OCI-LY7 (cell line): ENCODE results near the gene SPECC1. TPM values are rescaled to one million over a fixed set of nuclear protein-coding genes. Genes with fewer than 3 reads are reported as not detected.

Source experiments
- BruUV-seq: library from RNA; stranded (reverse); fragments of 400-500 nt; replicated peaks from 2 replicates; lab custom pipeline; 2021; lab: Mats Ljungman, UMichigan
- CTCF ChIA-PET: fragments of 300-600 bp; sonication (Branson Sonifier 250); formaldehyde crosslinking; loops from one replicate; lab custom pipeline; 2022; ENCODE audit warnings: antibody characterized with exemption; ENCODE audit not compliant: unreplicated experiment; lab: Charles Lee
- POLR2A ChIA-PET: fragments of 300-600 bp; sonication (Branson Sonifier 250); formaldehyde crosslinking; loops from one replicate; lab custom pipeline; 2022; ENCODE audit warnings: antibody characterized with exemption; lab: Charles Lee
- DNase-seq: peaks from one replicate; pipeline ENCODE4 v3.0.0-alpha.2; 2015; ENCODE audit warnings: low spot score
- H2AFZ ChIP-seq: fragments of 200-600 bp; sonication (generic), shearing (Covaris generic); 2 replicates; pipeline ENCODE4 v1.6.1; 2014; ENCODE audit warnings: mild to moderate bottlenecking, antibody characterized with exemption, low read length, moderate library complexity
- H3K27ac ChIP-seq: fragments of 200-600 bp; sonication (generic); 2 replicates; pipeline ENCODE4 v1.5.1; 2014; ENCODE audit warnings: mixed run types, low read depth, mild to moderate bottlenecking, moderate library complexity, low read length, inconsistent platforms; ENCODE audit not compliant: poor library complexity, severe bottlenecking
- H3K36me3 ChIP-seq: fragments of 200-600 bp; sonication (generic); 2 replicates; pipeline ENCODE4 v1.6.1; 2014; ENCODE audit warnings: mild to moderate bottlenecking, antibody characterized with exemption, low read length, moderate library complexity, mixed read lengths; ENCODE audit not compliant: insufficient read depth
- H3K4me1 ChIP-seq: fragments of 200-600 bp; sonication (generic); 2 replicates; pipeline ENCODE4 v1.5.1; 2014; ENCODE audit warnings: mild to moderate bottlenecking, low read length; ENCODE audit not compliant: insufficient read depth, poor library complexity, severe bottlenecking
- H3K4me2 ChIP-seq: fragments of 200-600 bp; sonication (generic); 2 replicates; pipeline ENCODE4 v1.6.1; 2014; ENCODE audit warnings: mild to moderate bottlenecking, low read length
- H3K4me3 ChIP-seq: fragments of 200-600 bp; sonication (generic); 2 replicates; pipeline ENCODE4 v1.5.1; 2014; ENCODE audit warnings: mild to moderate bottlenecking, low read depth, low read length; ENCODE audit not compliant: poor library complexity, severe bottlenecking
- H3K79me2 ChIP-seq: fragments of 200-600 bp; sonication (generic); 2 replicates; pipeline ENCODE4 v1.6.1; 2016; ENCODE audit warnings: low read depth, mild to moderate bottlenecking, low read length, moderate library complexity, mixed read lengths; ENCODE audit not compliant: insufficient read depth
- H3K9me2 ChIP-seq: fragments of 200-600 bp; sonication (generic); 2 replicates; pipeline ENCODE4 v1.6.1; 2016; ENCODE audit warnings: mild to moderate bottlenecking, low read length, mixed read lengths; ENCODE audit not compliant: insufficient read depth
- H3K9me3 ChIP-seq: fragments of 200-600 bp; sonication (generic); 2 replicates; pipeline ENCODE4 v1.6.1; 2014; ENCODE audit warnings: mild to moderate bottlenecking, mixed run types, low read length, mixed read lengths
- H4K20me1 ChIP-seq: fragments of 200-600 bp; sonication (generic); 2 replicates; pipeline ENCODE4 v1.6.1; 2014; ENCODE audit warnings: mild to moderate bottlenecking, antibody characterized with exemption, low read length, moderate library complexity, mixed read lengths; ENCODE audit not compliant: insufficient read depth
- EZH2phosphoT487 ChIP-seq: fragments of 200-600 bp; sonication (generic); IDR thresholded peaks from 2 replicates; pipeline ENCODE4 v1.6.1; 2018; ENCODE audit warnings: low read depth, borderline replicate concordance, mild to moderate bottlenecking, mixed run types, antibody characterized with exemption, low read length, moderate library complexity, mixed read lengths
- intact Hi-C: fragments of 100-400 bp; cut with micrococcal nuclease; formaldehyde crosslinking; loops from one replicate; pipeline ENCODE4 v1.10.0; 2022; ENCODE audit not compliant: unreplicated experiment
- total RNA-seq, 2 experiments: library from RNA; depleted of rRNA in 1 of 2; stranded (reverse); fragments of >200 nt in 1 of 2; shearing (Covaris generic) in 1 of 2; gene quantifications; 2 replicates each; pipeline ENCODE4 v1.2.3, GENCODE V29; 2014 to 2022
- TF ChIP-seq, protein P1 (sequence below): fragments of 200-600 bp; sonication (generic); conservative IDR thresholded peaks from 2 replicates; pipeline ENCODE4 v1.5.1; 2014; ENCODE audit warnings: mild to moderate bottlenecking, antibody characterized with exemption, low read length, moderate library complexity, mixed read lengths

Gene SPECC1
- total RNA-seq, 2 experiments from 2014 or later, result 0.47 to 2.8 TPM

GRCh38 chr17:20123209-20123608 lies 114.0 kb downstream of the SPECC1 start:
- intact Hi-C loops, result no loop called here
- DNase-seq, result no peak
- Histone ChIP-seq H3K9me3 (no peaks in the 10 kb centered on the region), H3K9me2 (no peaks in the 10 kb centered on the region), H3K4me1 (no peaks in the 10 kb centered on the region), H3K4me2 (no peak overlapping the region), H3K4me3 (no peak overlapping the region), H3K79me2 (no peaks in the 10 kb centered on the region), H3K27ac (no peak overlapping the region), H2AFZ (no peak overlapping the region), H4K20me1 (no peaks in the 10 kb centered on the region), H3K36me3 (no peaks in the 10 kb centered on the region)
- ChIA-PET CTCF (no interaction called here), POLR2A (no interaction called here)
- BruUV-seq, result no TSS peak
- TF ChIP-seq, protein P1, sequence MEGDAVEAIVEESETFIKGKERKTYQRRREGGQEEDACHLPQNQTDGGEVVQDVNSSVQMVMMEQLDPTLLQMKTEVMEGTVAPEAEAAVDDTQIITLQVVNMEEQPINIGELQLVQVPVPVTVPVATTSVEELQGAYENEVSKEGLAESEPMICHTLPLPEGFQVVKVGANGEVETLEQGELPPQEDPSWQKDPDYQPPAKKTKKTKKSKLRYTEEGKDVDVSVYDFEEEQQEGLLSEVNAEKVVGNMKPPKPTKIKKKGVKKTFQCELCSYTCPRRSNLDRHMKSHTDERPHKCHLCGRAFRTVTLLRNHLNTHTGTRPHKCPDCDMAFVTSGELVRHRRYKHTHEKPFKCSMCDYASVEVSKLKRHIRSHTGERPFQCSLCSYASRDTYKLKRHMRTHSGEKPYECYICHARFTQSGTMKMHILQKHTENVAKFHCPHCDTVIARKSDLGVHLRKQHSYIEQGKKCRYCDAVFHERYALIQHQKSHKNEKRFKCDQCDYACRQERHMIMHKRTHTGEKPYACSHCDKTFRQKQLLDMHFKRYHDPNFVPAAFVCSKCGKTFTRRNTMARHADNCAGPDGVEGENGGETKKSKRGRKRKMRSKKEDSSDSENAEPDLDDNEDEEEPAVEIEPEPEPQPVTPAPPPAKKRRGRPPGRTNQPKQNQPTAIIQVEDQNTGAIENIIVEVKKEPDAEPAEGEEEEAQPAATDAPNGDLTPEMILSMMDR, result no peak
- no peak for TF ChIP-seq EZH2phosphoT487

GRCh38 chr17:20125724-20126123 lies 116.6 kb downstream of the SPECC1 start:
- Histone ChIP-seq H3K79me2 (no peaks in the 10 kb centered on the region), H2AFZ (no peak overlapping the region), H3K27ac (no peak overlapping the region), H3K9me3 (no peaks in the 10 kb centered on the region), H4K20me1 (no peaks in the 10 kb centered on the region), H3K36me3 (no peaks in the 10 kb centered on the region), H3K4me3 (no peak overlapping the region), H3K4me2 (no peak overlapping the region), H3K9me2 (no peaks in the 10 kb centered on the region), H3K4me1 (no peaks in the 10 kb centered on the region)
- no TSS peak for BruUV-seq
- no peak for DNase-seq
- POLR2A ChIA-PET, result no interaction called here
- TF ChIP-seq, protein P1, result no peak
- TF ChIP-seq EZH2phosphoT487, result no peak
- CTCF ChIA-PET, result no interaction called here
- intact Hi-C loops, result no loop called here

DNA sequence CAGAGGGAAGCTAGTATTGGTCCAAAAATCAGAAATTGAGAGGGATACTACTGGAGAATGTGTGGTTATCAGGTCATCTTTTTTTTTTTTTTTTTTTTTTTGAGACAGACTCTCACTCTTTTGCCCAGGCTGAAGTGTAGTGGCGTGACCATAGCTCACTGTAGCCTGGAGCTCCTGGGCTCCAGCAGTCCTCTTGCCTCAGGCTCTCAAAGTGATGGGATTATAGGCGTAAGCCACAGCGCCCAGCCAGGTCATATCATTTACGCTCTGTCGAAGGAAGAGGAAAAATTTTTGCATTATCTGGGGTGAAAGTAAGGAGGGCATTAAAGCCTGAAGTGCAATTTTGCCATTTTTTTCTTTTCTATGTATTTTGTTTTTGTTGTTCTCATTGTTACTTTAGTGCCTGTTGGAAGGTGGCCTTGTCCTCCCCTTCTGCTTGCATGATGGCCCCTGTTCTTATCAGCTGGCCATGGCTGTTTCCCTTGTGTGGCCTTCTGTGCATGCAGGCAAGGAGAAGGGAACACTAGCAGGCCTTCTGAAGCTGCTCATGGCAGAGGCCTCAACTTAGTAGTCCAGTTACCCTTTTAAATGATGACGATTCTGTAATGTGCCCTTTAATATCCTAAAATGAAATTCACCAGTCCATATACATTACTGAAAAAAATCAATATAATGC lies 118.3 kb downstream of the SPECC1 start:
- no peaks in the 10 kb centered on the region for H3K9me3 ChIP-seq
- BruUV-seq, result no TSS peak
- H3K4me2 ChIP-seq, result no peak overlapping the region
- no peaks in the 10 kb centered on the region for H3K4me1 ChIP-seq
- no peak overlapping the region for H2AFZ ChIP-seq
- H4K20me1 ChIP-seq, result no peaks in the 10 kb centered on the region
- no peaks in the 10 kb centered on the region for H3K36me3 ChIP-seq
- ChIA-PET POLR2A (interaction anchor here (0.7 kb wide), 2 partner anchors 77 to 437 kb away, joined by 3 read pairs; no protein-coding TSS in a partner anchor), CTCF (no interaction called here)
- H3K79me2 ChIP-seq, result no peaks in the 10 kb centered on the region
- TF ChIP-seq, protein P1, result no peak
- no peak for TF ChIP-seq EZH2phosphoT487
- DNase-seq, result no peak
- no peaks in the 10 kb centered on the region for H3K9me2 ChIP-seq
- H3K27ac ChIP-seq, result no peak overlapping the region
- intact Hi-C loops, result loop anchor here (1.0 kb wide), 1 partner anchor 11 kb away; no protein-coding TSS in a partner anchor
- no peak overlapping the region for H3K4me3 ChIP-seq
